Chondrocyte (in vitro differentiated cells): Measurements from ENCODE around the gene SYT7. TPM values are rescaled to one million over a fixed set of nuclear protein-coding genes. Genes with fewer than 3 reads are reported as not detected.

Source experiments
- DNase-seq: peaks from one replicate; pipeline ENCODE4 v3.0.0; 2021; ENCODE audit warnings: mixed read lengths, low spot score
- H3K27ac Mint-ChIP-seq: one replicate; pipeline ENCODE4 v1.8.0; 2021; ENCODE audit warnings: mild to moderate bottlenecking, moderate library complexity, mixed read lengths; ENCODE audit not compliant: unreplicated experiment
- H3K27me3 Mint-ChIP-seq: 2 replicates; pipeline ENCODE4 v1.8.0; 2021; ENCODE audit warnings: low read depth, mixed read lengths
- H3K36me3 Mint-ChIP-seq: 2 replicates; pipeline ENCODE4 v1.8.0; 2021; ENCODE audit warnings: low read depth, mixed read lengths
- H3K4me1 Mint-ChIP-seq: 2 replicates; pipeline ENCODE4 v1.8.0; 2021; ENCODE audit warnings: low read depth, mild to moderate bottlenecking, mixed read lengths
- H3K4me3 Mint-ChIP-seq: one replicate; pipeline ENCODE4 v1.8.0; 2021; ENCODE audit warnings: mild to moderate bottlenecking, moderate library complexity, mixed read lengths; ENCODE audit not compliant: unreplicated experiment
- H3K9me3 Mint-ChIP-seq: 2 replicates; pipeline ENCODE4 v1.8.0; 2021; ENCODE audit warnings: low read depth, mixed read lengths
- total RNA-seq: library from RNA; stranded (reverse); gene quantifications from 3 replicates; pipeline ENCODE4 v1.2.1, GENCODE V29; 2021
- TF ChIP-seq, protein P1 (sequence below): fragments of 200-600 bp; sonication (generic); IDR thresholded peaks from 2 replicates; pipeline ENCODE4 v1.5.0; 2021; ENCODE audit warnings: antibody characterized with exemption, mild to moderate bottlenecking, moderate library complexity

Gene SYT7
- total RNA-seq, 1 donor from 2014 or later: 1.5 TPM

DNA sequence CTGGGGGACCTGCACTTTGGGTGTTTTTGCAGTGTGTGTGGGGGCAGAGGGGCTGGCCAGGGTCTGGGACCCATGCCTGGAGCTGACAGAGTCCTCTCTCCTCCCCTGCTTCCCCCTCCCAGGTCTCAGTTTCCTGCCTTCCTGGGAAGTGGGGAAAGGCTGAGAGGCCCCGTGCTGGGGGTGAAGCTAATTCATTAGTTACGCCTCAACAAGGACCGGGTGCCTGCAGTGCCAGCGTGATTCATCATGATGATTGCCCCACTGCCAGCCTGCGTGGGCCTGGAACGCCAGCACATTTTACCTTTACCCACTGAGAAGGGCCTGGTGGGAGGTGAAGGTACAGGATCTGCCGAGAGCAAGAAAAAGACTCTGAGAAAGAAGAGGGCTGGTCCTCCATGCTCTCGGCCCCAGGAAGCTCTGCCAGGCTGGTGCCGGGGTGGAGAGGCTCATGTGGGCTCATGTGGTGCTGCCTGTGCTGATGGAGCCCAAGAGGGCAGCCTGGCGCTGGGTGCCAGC, 75.2 kb downstream of the SYT7 start:
- TF ChIP-seq, protein P1, sequence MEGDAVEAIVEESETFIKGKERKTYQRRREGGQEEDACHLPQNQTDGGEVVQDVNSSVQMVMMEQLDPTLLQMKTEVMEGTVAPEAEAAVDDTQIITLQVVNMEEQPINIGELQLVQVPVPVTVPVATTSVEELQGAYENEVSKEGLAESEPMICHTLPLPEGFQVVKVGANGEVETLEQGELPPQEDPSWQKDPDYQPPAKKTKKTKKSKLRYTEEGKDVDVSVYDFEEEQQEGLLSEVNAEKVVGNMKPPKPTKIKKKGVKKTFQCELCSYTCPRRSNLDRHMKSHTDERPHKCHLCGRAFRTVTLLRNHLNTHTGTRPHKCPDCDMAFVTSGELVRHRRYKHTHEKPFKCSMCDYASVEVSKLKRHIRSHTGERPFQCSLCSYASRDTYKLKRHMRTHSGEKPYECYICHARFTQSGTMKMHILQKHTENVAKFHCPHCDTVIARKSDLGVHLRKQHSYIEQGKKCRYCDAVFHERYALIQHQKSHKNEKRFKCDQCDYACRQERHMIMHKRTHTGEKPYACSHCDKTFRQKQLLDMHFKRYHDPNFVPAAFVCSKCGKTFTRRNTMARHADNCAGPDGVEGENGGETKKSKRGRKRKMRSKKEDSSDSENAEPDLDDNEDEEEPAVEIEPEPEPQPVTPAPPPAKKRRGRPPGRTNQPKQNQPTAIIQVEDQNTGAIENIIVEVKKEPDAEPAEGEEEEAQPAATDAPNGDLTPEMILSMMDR: no peak
- Mint-ChIP-seq H3K27ac (no peak overlapping the region), H3K27me3 (peaks cover 48% of the 10 kb centered on the region), H3K4me3 (no peak overlapping the region), H3K9me3 (no peaks in the 10 kb centered on the region), H3K4me1 (peaks cover 5% of the 10 kb centered on the region), H3K36me3 (no peaks in the 10 kb centered on the region)
- DNase-seq: no peak

DNA sequence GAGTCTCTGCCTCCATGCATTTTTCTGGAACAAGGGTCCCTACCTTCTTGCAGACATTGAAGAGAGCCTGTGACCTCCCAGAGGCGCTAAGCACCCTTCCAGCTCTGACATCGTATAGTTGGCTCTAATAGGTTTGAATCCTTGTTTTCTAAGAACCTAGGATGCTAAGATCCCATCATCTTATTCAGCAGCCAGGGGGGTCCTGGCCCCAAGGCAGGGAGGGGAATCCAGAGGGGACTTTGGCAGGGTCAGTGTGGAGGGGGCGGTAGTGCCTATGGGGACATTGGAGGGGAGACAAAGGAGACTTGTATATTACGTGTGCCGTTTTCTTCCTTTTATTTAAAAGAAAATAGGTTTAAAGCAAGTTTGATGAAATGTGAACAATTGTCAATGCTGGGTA, 75.8 kb downstream of the SYT7 start:
- Mint-ChIP-seq H3K4me3 (no peak overlapping the region), H3K27me3 (peaks cover 46% of the 10 kb centered on the region), H3K36me3 (no peaks in the 10 kb centered on the region), H3K27ac (no peak overlapping the region), H3K9me3 (no peaks in the 10 kb centered on the region), H3K4me1 (peaks cover 5% of the 10 kb centered on the region)
- DNase-seq: no peak
- TF ChIP-seq, protein P1: no peak

DNA sequence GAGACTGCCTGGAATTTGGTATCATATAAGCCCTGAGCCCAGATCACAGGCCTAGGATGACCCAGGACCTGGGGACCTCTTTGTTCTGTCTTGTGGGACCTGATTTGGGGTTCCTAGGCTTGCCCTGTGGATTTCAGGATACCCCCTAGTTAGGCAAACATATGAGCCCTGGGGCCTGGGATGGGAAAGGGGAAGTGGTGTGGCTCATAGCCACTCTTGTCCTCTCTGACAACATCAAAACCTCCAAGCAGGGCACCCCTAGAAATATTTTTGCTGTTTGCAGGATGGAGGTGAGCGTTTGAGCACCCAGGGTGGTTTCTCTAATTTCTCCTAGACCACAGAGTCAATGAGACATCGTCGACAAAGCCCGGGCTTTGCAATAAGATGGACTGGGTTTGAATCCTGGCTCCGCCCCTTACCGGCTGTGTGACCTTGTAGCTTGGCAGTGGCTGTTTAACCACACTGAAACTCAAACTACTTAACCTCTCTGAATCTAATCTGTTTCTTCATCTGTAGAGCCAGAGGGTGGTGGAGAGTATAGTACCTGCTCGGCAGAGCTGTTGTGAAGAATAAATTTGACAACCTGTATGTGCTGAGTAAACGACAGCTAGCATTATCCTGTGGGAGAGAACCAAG, 77.6 kb downstream of the SYT7 start:
- Mint-ChIP-seq H3K27me3 (peaks cover 47% of the 10 kb centered on the region), H3K27ac (no peak overlapping the region)

DNA sequence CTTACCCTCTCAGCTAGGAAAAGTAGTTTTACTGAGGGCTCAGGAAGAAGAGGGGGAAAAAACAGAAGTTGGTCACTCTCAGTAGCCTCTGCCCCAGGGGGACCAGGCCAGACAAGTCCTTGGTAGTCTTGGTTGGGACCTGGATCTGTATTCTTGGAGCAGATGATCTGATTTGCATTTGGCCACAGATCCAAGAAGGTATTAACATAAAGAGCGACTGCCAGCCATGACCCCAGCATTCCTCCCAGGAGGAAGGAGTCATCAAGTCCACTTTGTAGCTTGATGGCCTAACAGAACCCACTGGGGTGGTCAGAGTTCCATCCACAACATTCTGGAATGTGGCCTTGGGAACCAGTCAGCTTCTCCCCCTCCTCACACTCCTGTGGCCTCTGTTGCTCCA, 78.4 kb downstream of the SYT7 start:
- H3K4me1 Mint-ChIP-seq: no peaks in the 10 kb centered on the region
- H3K27ac Mint-ChIP-seq: no peak overlapping the region
- no peak overlapping the region for H3K4me3 Mint-ChIP-seq
- no peak for DNase-seq
- no peaks in the 10 kb centered on the region for H3K9me3 Mint-ChIP-seq
- H3K36me3 Mint-ChIP-seq: no peaks in the 10 kb centered on the region
- H3K27me3 Mint-ChIP-seq: peaks cover 40% of the 10 kb centered on the region
- TF ChIP-seq, protein P1: no peak

More for the DNA sequence above, 77.6 kb downstream of the SYT7 start:
- Mint-ChIP-seq H3K36me3 (no peaks in the 10 kb centered on the region), H3K4me1 (peaks cover 5% of the 10 kb centered on the region), H3K4me3 (no peak overlapping the region), H3K9me3 (no peaks in the 10 kb centered on the region)
- no peak for DNase-seq
- TF ChIP-seq, protein P1: no peak

DNA sequence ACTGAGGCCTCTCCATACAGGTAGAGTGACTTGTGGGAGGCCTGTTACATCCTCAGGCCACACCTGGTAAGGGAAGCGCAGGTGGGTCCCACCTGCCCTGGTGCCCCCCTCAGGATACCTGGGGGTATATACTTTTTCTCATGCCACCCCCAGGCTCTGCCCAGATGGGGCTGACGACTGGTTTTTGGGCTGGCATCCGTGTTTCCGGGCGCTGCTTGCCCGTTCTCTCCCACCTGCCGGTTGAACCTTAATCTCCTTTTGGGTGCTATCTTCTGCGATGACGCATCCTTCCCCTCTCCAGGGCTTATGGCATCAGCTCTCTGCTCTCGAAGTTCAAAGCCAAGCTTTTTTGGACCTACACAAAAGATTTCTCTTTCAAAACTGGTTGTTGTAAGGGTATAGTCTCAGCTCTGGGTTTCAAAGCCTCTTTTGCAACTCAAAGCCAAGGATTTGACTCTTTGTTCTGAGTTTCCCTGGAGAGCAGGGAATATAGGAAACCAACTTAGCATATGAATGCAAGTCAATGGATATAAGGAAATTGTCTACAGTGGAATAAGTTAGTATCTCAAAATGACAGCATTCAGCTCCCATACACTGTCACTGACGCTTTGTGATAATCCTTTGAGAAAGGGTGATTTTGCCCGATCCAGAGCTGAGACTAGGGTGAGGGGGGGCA, 80.9 kb downstream of the SYT7 start:
- H3K9me3 Mint-ChIP-seq: no peaks in the 10 kb centered on the region
- TF ChIP-seq, protein P1: no peak
- H3K36me3 Mint-ChIP-seq: no peaks in the 10 kb centered on the region
- DNase-seq: no peak
- no peaks in the 10 kb centered on the region for H3K4me1 Mint-ChIP-seq
- peaks cover 22% of the 10 kb centered on the region for H3K27me3 Mint-ChIP-seq
- no peak overlapping the region for H3K27ac Mint-ChIP-seq
- H3K4me3 Mint-ChIP-seq: no peak overlapping the region
